BLaER1 (cell line): ENCODE measurements around the gene PRPS2.
A peak's percentile ranks its signal among the peaks of the same experiment; 100 is the strongest.

Experiments
- H3K27ac ChIP-seq: shearing (Covaris generic); formaldehyde crosslinking; 2 replicates; pipeline ENCODE4 v1.8.1; 2022
- H3K27me3 ChIP-seq: shearing (Covaris generic); formaldehyde crosslinking; 2 replicates; pipeline ENCODE4 v1.8.1; 2022
- H3K36me3 ChIP-seq: shearing (Covaris generic); formaldehyde crosslinking; 2 replicates; pipeline ENCODE4 v1.8.1; 2022
- H3K4me1 ChIP-seq: shearing (Covaris generic); formaldehyde crosslinking; 2 replicates; pipeline ENCODE4 v1.8.1; 2022
- H3K4me2 ChIP-seq: shearing (Covaris generic); formaldehyde crosslinking; 2 replicates; pipeline ENCODE4 v1.8.1; 2022
- H3K4me3 ChIP-seq: shearing (Covaris generic); formaldehyde crosslinking; 2 replicates; pipeline ENCODE4 v1.8.1; 2022
- H3K9ac ChIP-seq: shearing (Covaris generic); formaldehyde crosslinking; 2 replicates; pipeline ENCODE4 v1.8.1; 2022
- H3K9me3 ChIP-seq: shearing (Covaris generic); formaldehyde crosslinking; 2 replicates; pipeline ENCODE4 v1.8.1; 2022
- H4K20me1 ChIP-seq: shearing (Covaris generic); formaldehyde crosslinking; 2 replicates; pipeline ENCODE4 v1.8.1; 2022
- Cebpa-rat ChIP-seq: shearing (Covaris generic); IDR thresholded peaks from 2 replicates; pipeline ENCODE4 v1.8.1; 2022

The PRPS2 gene

DNA sequence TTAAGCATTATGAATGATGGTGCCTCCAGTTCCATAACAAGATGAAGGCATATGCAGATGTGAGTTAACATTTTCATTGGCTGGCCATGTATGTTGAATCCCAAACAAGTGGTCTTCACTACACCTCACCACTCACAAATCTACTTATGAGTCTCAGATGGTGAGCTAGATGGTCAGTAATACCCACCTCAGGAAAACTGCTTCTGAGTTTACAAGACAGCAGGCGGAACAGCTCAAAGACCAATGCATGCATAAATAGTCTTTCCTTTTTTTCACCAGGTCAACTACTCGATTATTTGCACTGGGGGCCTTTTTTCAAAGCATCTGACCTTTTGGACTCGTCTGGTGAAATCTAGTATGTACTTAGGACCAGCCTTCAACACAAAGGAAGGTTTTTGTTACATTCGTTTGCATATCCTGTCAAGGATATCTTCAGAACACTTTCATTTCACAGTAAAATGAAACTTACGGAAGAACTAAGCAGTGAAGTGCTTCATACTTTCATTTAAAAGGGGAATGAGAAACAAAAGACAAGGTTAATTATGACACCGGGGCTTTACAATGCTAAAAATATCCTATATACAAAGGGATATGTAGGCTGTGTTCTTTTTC lies 52.6 kb downstream of the PRPS2 start:
- no peak for TF ChIP-seq Cebpa-rat
- Histone ChIP-seq H4K20me1 (no peaks in the 10 kb centered on the region), H3K4me2 (no peak overlapping the region), H3K27me3 (peaks cover 85% of the 10 kb centered on the region), H3K36me3 (no peaks in the 10 kb centered on the region), H3K27ac (no peak overlapping the region), H3K9ac (no peak overlapping the region), H3K4me3 (no peak overlapping the region), H3K4me1 (no peaks in the 10 kb centered on the region), H3K9me3 (0 out of 2 replicates have a peak, but pooled peaks cover 1% of the 10 kb centered on the region)

DNA sequence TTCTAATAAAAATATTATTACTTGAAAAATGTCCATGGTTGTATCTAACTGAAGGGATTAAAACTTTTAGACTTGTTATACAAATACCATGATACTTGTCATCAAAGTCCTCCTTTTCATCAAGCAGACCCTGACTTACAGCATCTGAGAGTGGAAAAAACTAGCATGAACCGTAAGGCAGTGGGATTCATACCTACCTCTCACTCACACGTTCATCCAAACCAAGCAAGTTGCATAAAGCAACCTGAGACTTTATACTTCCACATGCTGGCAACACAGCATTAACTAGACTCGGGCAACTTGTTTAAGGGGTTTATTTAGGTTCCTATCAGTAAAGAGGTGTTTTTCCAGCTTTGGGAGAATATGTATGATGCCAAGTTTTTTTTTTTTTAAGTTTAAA lies 53.1 kb downstream of the PRPS2 start:
- Histone ChIP-seq H3K9me3 (no peaks in the 10 kb centered on the region), H3K9ac (no peak overlapping the region), H3K4me3 (no peak overlapping the region), H3K27me3 (peaks cover 83% of the 10 kb centered on the region), H4K20me1 (no peaks in the 10 kb centered on the region), H3K36me3 (no peaks in the 10 kb centered on the region), H3K4me2 (no peak overlapping the region), H3K27ac (no peak overlapping the region), H3K4me1 (no peaks in the 10 kb centered on the region)
- no peak for TF ChIP-seq Cebpa-rat

- Histone ChIP-seq H3K27ac (no peak overlapping the region), H3K4me2 (peak overlapping the region; percentile 45)
Observed at GRCh38 chrX:12865359-12865758, 74.1 kb downstream of the PRPS2 start.

GRCh38 chrX:12866451-12867377 lies 75.5 kb downstream of the PRPS2 start, which contains the start of gene TLR7:
TLR7 (plus strand) TSS chrX:12867072; CDS start chrX:12867579, 507 bp downstream.
- no peak for TF ChIP-seq Cebpa-rat
- peaks cover 20% of the 10 kb centered on the region for H3K9me3 ChIP-seq
- H3K27ac ChIP-seq = no peak within 1 kb of the TSS
- peak within 1 kb of the TSS; percentile 8 for H3K4me2 ChIP-seq
- H3K36me3 ChIP-seq = no peaks in the 10 kb centered on the region
- H3K4me3 ChIP-seq = no peak within 1 kb of the TSS
- no peak within 1 kb of the TSS for H3K9ac ChIP-seq
- H3K27me3 ChIP-seq = peaks cover 71% of the 10 kb centered on the region
- peaks cover 37% of the 10 kb centered on the region for H3K4me1 ChIP-seq
- H4K20me1 ChIP-seq = 0 out of 2 replicates have a peak, but pooled peaks cover 5% of the 10 kb centered on the region

More at GRCh38 chrX:12865359-12865758, 74.1 kb downstream of the PRPS2 start:
- Histone ChIP-seq H3K36me3 (no peaks in the 10 kb centered on the region), H3K4me1 (peaks cover 37% of the 10 kb centered on the region), H3K9me3 (peaks cover 20% of the 10 kb centered on the region), H3K9ac (no peak overlapping the region), H4K20me1 (no peaks in the 10 kb centered on the region), H3K27me3 (peaks cover 61% of the 10 kb centered on the region), H3K4me3 (no peak overlapping the region)
- TF ChIP-seq Cebpa-rat = peak; percentile 35; the same call in 1 of the 2 replicates

DNA sequence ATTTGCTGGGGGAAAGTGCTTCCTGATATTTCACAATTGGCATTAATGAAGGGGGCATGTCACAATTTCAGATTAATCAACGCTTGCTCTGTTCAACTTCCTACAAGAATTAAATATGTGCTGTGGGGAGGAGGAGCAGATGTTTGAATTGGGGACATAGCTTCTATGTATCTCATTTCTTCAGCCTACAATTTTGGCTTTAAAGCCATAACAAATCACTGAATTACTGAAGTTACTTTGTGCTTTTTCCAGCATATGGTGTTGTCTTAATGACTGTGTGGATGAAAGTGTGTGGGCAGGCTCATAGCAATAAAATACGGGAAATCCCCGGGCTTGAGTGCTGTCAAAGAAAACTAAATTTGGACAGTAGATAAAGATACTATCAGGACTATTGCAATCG lies 76.5 kb downstream of the PRPS2 start:
- Histone ChIP-seq H3K9me3 (peaks cover 14% of the 10 kb centered on the region), H3K27me3 (peaks cover 80% of the 10 kb centered on the region), H3K4me2 (peak overlapping the region; percentile 8), H3K9ac (no peak overlapping the region), H3K36me3 (no peaks in the 10 kb centered on the region), H3K4me1 (peaks cover 37% of the 10 kb centered on the region), H3K4me3 (no peak overlapping the region), H3K27ac (no peak overlapping the region), H4K20me1 (0 out of 2 replicates have a peak, but pooled peaks cover 5% of the 10 kb centered on the region)
- no peak for TF ChIP-seq Cebpa-rat

- Histone ChIP-seq H3K4me3 (no peak overlapping the region), H3K4me2 (peak overlapping the region; percentile 8; the same call in 1 of the 2 replicates), H3K9me3 (peaks cover 9% of the 10 kb centered on the region), H3K36me3 (no peaks in the 10 kb centered on the region), H4K20me1 (0 out of 2 replicates have a peak, but pooled peaks cover 5% of the 10 kb centered on the region), H3K27ac (no peak overlapping the region), H3K4me1 (peaks cover 37% of the 10 kb centered on the region), H3K9ac (no peak overlapping the region), H3K27me3 (peaks cover 88% of the 10 kb centered on the region)
- no peak for TF ChIP-seq Cebpa-rat
Observed at GRCh38 chrX:12868747-12869146, 77.5 kb downstream of the PRPS2 start.

GRCh38 chrX:12871257-12871656 lies 80.0 kb downstream of the PRPS2 start:
- Histone ChIP-seq H4K20me1 (0 out of 2 replicates have a peak, but pooled peaks cover 5% of the 10 kb centered on the region), H3K4me3 (no peak overlapping the region), H3K4me1 (peaks cover 23% of the 10 kb centered on the region)

DNA sequence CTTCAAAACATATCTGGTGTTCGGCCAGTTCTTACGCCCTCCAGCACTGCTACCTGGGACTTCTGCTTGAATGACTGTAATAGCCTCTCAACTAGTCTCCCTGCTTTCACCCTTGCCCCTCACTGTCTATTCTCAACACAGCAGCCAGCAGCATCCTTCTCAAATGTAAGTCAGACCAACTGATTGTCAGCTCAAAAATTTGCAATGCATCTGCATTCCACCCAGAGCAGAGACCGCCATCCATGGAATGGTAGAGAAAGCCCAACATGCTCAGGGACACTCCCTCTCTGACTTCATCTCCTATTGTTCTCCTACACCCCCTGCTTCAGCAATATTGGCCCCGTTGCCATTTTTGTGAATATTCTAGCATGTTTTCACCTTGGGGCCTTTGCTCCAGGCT lies 81.5 kb downstream of the PRPS2 start:
- Histone ChIP-seq H3K4me2 (no peak overlapping the region), H4K20me1 (0 out of 2 replicates have a peak, but pooled peaks cover 5% of the 10 kb centered on the region), H3K9me3 (no peaks in the 10 kb centered on the region), H3K4me1 (peaks cover 8% of the 10 kb centered on the region; the same call in 1 of the 2 replicates), H3K9ac (no peak overlapping the region), H3K27ac (no peak overlapping the region), H3K4me3 (no peak overlapping the region), H3K36me3 (no peaks in the 10 kb centered on the region), H3K27me3 (peaks cover 94% of the 10 kb centered on the region)
- TF ChIP-seq Cebpa-rat = no peak

More at GRCh38 chrX:12871257-12871656, 80.0 kb downstream of the PRPS2 start:
- Histone ChIP-seq H3K9ac (no peak overlapping the region), H3K4me2 (peak overlapping the region; percentile 5; the same call in 1 of the 2 replicates), H3K27ac (no peak overlapping the region), H3K36me3 (no peaks in the 10 kb centered on the region), H3K9me3 (no peaks in the 10 kb centered on the region), H3K27me3 (peaks cover 96% of the 10 kb centered on the region)
- no peak for TF ChIP-seq Cebpa-rat
